HS-5 (cell line): Measurements from ENCODE around the gene ROBO1.
"Not testable (repeated sequence)": the region's sequence is repeated elsewhere in the genome, so short reads cannot be mapped to it uniquely, and the experiment has no call there.

Experiments
- DNase-seq: peaks from one replicate; pipeline ENCODE4 v3.0.0-alpha.2; 2012; ENCODE audit warnings: low read depth

The ROBO1 gene

GRCh38 chr3:79551321-79551892 lies 216.4 kb downstream of the ROBO1 start:
- DNase-seq: no peak

- no peak for DNase-seq
Measured at GRCh38 chr3:79543218-79543982, 224.4 kb downstream of the ROBO1 start.

GRCh38 chr3:79534727-79535126 lies 233.1 kb downstream of the ROBO1 start:
- DNase-seq: peak; percentile 14

GRCh38 chr3:79531566-79532295 lies 236.1 kb downstream of the ROBO1 start:
- no peak for DNase-seq

- peak; percentile 28 for DNase-seq
Measured at GRCh38 chr3:79521221-79521848, 246.5 kb downstream of the ROBO1 start.

- no peak for DNase-seq
Measured at GRCh38 chr3:79517766-79518413, 249.9 kb downstream of the ROBO1 start.

- DNase-seq: no peak
Measured at GRCh38 chr3:79516795-79517194, 251.0 kb downstream of the ROBO1 start.

- no peak for DNase-seq
Measured at GRCh38 chr3:79515072-79515471, 252.7 kb downstream of the ROBO1 start.

GRCh38 chr3:79514069-79514468 lies 253.7 kb downstream of the ROBO1 start:
- no peak for DNase-seq

GRCh38 chr3:79506751-79507150 lies 261.0 kb downstream of the ROBO1 start:
- no peak for DNase-seq

- DNase-seq: not testable (repeated sequence)
Measured at GRCh38 chr3:79502216-79502681, 265.5 kb downstream of the ROBO1 start.

GRCh38 chr3:79497447-79498111 lies 270.2 kb downstream of the ROBO1 start:
- DNase-seq: no peak

- DNase-seq: no peak
Measured at GRCh38 chr3:79491029-79491641, 276.7 kb downstream of the ROBO1 start.

- peak; percentile 11 for DNase-seq
Measured at GRCh38 chr3:79490165-79491028, 277.4 kb downstream of the ROBO1 start.

GRCh38 chr3:79488407-79488806 lies 279.4 kb downstream of the ROBO1 start:
- no peak for DNase-seq

- no peak for DNase-seq
Measured at GRCh38 chr3:79480746-79481145, 287.1 kb downstream of the ROBO1 start.

GRCh38 chr3:79478620-79479019 lies 289.2 kb downstream of the ROBO1 start:
- DNase-seq: no peak

- DNase-seq: no peak
Measured at GRCh38 chr3:79477242-79477641, 290.6 kb downstream of the ROBO1 start.

- peak; percentile 20 for DNase-seq
Measured at GRCh38 chr3:79473993-79474392, 293.8 kb downstream of the ROBO1 start.

GRCh38 chr3:79467721-79468120 lies 300.1 kb downstream of the ROBO1 start:
- DNase-seq: no peak
